Mesendoderm (in vitro differentiated cells): Measurements from ENCODE around the gene ZNRF3.

Source experiments
- DNase-seq: peaks from one replicate; pipeline ENCODE4 v3.0.0; 2013
- H2AK5ac ChIP-seq: 2 replicates; pipeline ENCODE4 v1.6.1; 2013; ENCODE audit warnings: low read length, inconsistent platforms
- H2BK120ac ChIP-seq: 2 replicates; pipeline ENCODE4 v1.6.1; 2013; ENCODE audit warnings: low read depth, mild to moderate bottlenecking, low read length, moderate library complexity, mixed read lengths
- H2BK15ac ChIP-seq: replicated peaks from 2 replicates; pipeline ENCODE4 v1.6.1; 2013; ENCODE audit warnings: low read depth, mild to moderate bottlenecking, moderate library complexity
- H2BK5ac ChIP-seq: 2 replicates; pipeline ENCODE4 v1.6.1; 2013; ENCODE audit warnings: low read length, inconsistent platforms
- H3K18ac ChIP-seq: 2 replicates; pipeline ENCODE4 v1.6.1; 2013; ENCODE audit warnings: mild to moderate bottlenecking, low read length, mixed read lengths
- H3K23ac ChIP-seq: one replicate; pipeline ENCODE4 v1.6.1; 2013; ENCODE audit warnings: low read length
- H3K27ac ChIP-seq: 2 replicates; pipeline ENCODE4 v1.5.1; 2013; ENCODE audit warnings: low read depth, mild to moderate bottlenecking, inconsistent platforms, low read length, moderate library complexity
- H3K27me3 ChIP-seq: 2 replicates; pipeline ENCODE4 v1.6.1; 2013; ENCODE audit warnings: low read length, control low read depth, mild to moderate bottlenecking, inconsistent platforms; ENCODE audit not compliant: insufficient read depth, poor library complexity
- H3K36me3 ChIP-seq: 2 replicates; pipeline ENCODE4 v1.6.1; 2013; ENCODE audit warnings: low read length, inconsistent platforms; ENCODE audit not compliant: control insufficient read depth, insufficient read depth
- H3K4ac ChIP-seq: one replicate; pipeline ENCODE4 v1.6.1; 2013; ENCODE audit warnings: low read depth, mild to moderate bottlenecking, low read length, moderate library complexity
- H3K4me1 ChIP-seq: 2 replicates; pipeline ENCODE4 v1.6.1; 2013; ENCODE audit warnings: low read depth, low read length, inconsistent platforms; ENCODE audit not compliant: control insufficient read depth
- H3K4me2 ChIP-seq: 2 replicates; pipeline ENCODE4 v1.6.1; 2013; ENCODE audit warnings: low read length
- H3K4me3 ChIP-seq: 2 replicates; pipeline ENCODE4 v1.5.1; 2013; ENCODE audit warnings: mild to moderate bottlenecking, low read length
- H3K56ac ChIP-seq: one replicate; pipeline ENCODE4 v1.6.1; 2013; ENCODE audit warnings: low read length
- H3K79me1 ChIP-seq: 2 replicates; pipeline ENCODE4 v1.6.1; 2013; ENCODE audit warnings: low read length, inconsistent platforms
- H3K79me2 ChIP-seq: 2 replicates; pipeline ENCODE4 v1.6.1; 2013; ENCODE audit warnings: mild to moderate bottlenecking, low read length; ENCODE audit not compliant: control insufficient read depth, insufficient read depth
- H3K9ac ChIP-seq: 2 replicates; pipeline ENCODE4 v1.6.1; 2013; ENCODE audit warnings: low read length, inconsistent platforms
- H4K5ac ChIP-seq: one replicate; pipeline ENCODE4 v1.6.1; 2013; ENCODE audit warnings: low read length
- H4K8ac ChIP-seq: one replicate; pipeline ENCODE4 v1.6.1; 2013; ENCODE audit warnings: low read depth, mild to moderate bottlenecking, control low read depth, low read length, moderate library complexity
- WGBS: extraction: QIAGEN DNeasy Blood & Tissue Kit; methylation state at CpG from one replicate; pipeline ENCODE4 v1.1.7; 2013; ENCODE audit warnings: low lambda C conversion rate, missing lambda C conversion rate; ENCODE audit not compliant: insufficient coverage; ENCODE audit errors: extremely low coverage; 5-methylcytosine and 5-hydroxymethylcytosine counted together

The ZNRF3 gene

GRCh38 chr22:29011240-29012100 lies 128.1 kb downstream of the ZNRF3 start:
- H3K9ac ChIP-seq: no peak overlapping the region
- no peak overlapping the region for H2BK15ac ChIP-seq
- no peak overlapping the region for H3K4me2 ChIP-seq
- H3K36me3 ChIP-seq: no peaks in the 10 kb centered on the region
- H2AK5ac ChIP-seq: no peak overlapping the region
- no peak overlapping the region for H2BK5ac ChIP-seq
- no peak for DNase-seq
- no peak overlapping the region for H2BK120ac ChIP-seq
- H3K23ac ChIP-seq: no peak overlapping the region
- no peak overlapping the region for H4K8ac ChIP-seq
- H3K4me3 ChIP-seq: no peak overlapping the region
- H3K27ac ChIP-seq: no peak overlapping the region
- H3K79me2 ChIP-seq: peaks cover 11% of the 10 kb centered on the region
- peak overlapping the region; percentile 41 for H3K18ac ChIP-seq
- no peak overlapping the region for H3K56ac ChIP-seq
- no peak overlapping the region for H4K5ac ChIP-seq
- H3K4ac ChIP-seq: no peak overlapping the region
- no CpG with 5 or more reads among the region's 14 CpGs for WGBS
- H3K27me3 ChIP-seq: no peaks in the 10 kb centered on the region
- peaks cover 9% of the 10 kb centered on the region for H3K4me1 ChIP-seq
- H3K79me1 ChIP-seq: peaks cover 19% of the 10 kb centered on the region

- Histone ChIP-seq H3K56ac (no peak overlapping the region), H3K4me1 (peaks cover 3% of the 10 kb centered on the region), H3K23ac (no peak overlapping the region), H3K79me2 (peaks cover 11% of the 10 kb centered on the region), H3K27ac (no peak overlapping the region), H2BK120ac (no peak overlapping the region), H4K8ac (no peak overlapping the region), H2AK5ac (no peak overlapping the region), H3K9ac (no peak overlapping the region), H3K18ac (no peak overlapping the region), H3K4ac (no peak overlapping the region), H2BK15ac (no peak overlapping the region), H4K5ac (no peak overlapping the region), H2BK5ac (no peak overlapping the region), H3K27me3 (no peaks in the 10 kb centered on the region), H3K36me3 (no peaks in the 10 kb centered on the region), H3K4me3 (no peak overlapping the region), H3K4me2 (no peak overlapping the region), H3K79me1 (peaks cover 16% of the 10 kb centered on the region)
- no CpG with 5 or more reads among the region's 4 CpGs for WGBS
- no peak for DNase-seq
These were observed 128.7 kb downstream of the ZNRF3 start for GRCh38 chr22:29012101-29012433.

- H3K36me3 ChIP-seq: no peaks in the 10 kb centered on the region
- no peak overlapping the region for H3K9ac ChIP-seq
- peaks cover 3% of the 10 kb centered on the region for H3K4me1 ChIP-seq
- no peak overlapping the region for H3K18ac ChIP-seq
- H2BK120ac ChIP-seq: no peak overlapping the region
- no peak overlapping the region for H3K27ac ChIP-seq
- no peak overlapping the region for H3K4me3 ChIP-seq
- no peak for DNase-seq
- no CpG with 5 or more reads among the region's 4 CpGs for WGBS
- H4K5ac ChIP-seq: no peak overlapping the region
- H3K4me2 ChIP-seq: no peak overlapping the region
- no peak overlapping the region for H4K8ac ChIP-seq
- no peak overlapping the region for H2AK5ac ChIP-seq
- H3K79me2 ChIP-seq: peaks cover 11% of the 10 kb centered on the region
- H2BK5ac ChIP-seq: no peak overlapping the region
- no peak overlapping the region for H3K56ac ChIP-seq
- H2BK15ac ChIP-seq: no peak overlapping the region
- H3K4ac ChIP-seq: no peak overlapping the region
- H3K23ac ChIP-seq: no peak overlapping the region
- H3K27me3 ChIP-seq: no peaks in the 10 kb centered on the region
- H3K79me1 ChIP-seq: peaks cover 23% of the 10 kb centered on the region
These were observed 129.6 kb downstream of the ZNRF3 start for GRCh38 chr22:29012952-29013351.

- Histone ChIP-seq H3K4ac (no peak overlapping the region), H3K79me1 (peaks cover 22% of the 10 kb centered on the region), H3K56ac (no peak overlapping the region), H3K27me3 (no peaks in the 10 kb centered on the region), H4K5ac (no peak overlapping the region), H3K36me3 (no peaks in the 10 kb centered on the region), H2BK15ac (no peak overlapping the region), H2BK5ac (no peak overlapping the region), H3K27ac (no peak overlapping the region), H2BK120ac (no peak overlapping the region), H3K79me2 (peaks cover 4% of the 10 kb centered on the region), H3K4me2 (no peak overlapping the region), H3K4me1 (peaks cover 2% of the 10 kb centered on the region), H3K4me3 (no peak overlapping the region), H2AK5ac (no peak overlapping the region), H4K8ac (no peak overlapping the region), H3K18ac (no peak overlapping the region), H3K9ac (no peak overlapping the region), H3K23ac (no peak overlapping the region)
- WGBS: no CpG with 5 or more reads among the region's 4 CpGs
- no peak for DNase-seq
These were observed 130.9 kb downstream of the ZNRF3 start for GRCh38 chr22:29014293-29014692.

GRCh38 chr22:29014773-29015172 lies 131.4 kb downstream of the ZNRF3 start:
- no peak overlapping the region for H3K18ac ChIP-seq
- H2BK15ac ChIP-seq: no peak overlapping the region
- no peak overlapping the region for H3K4me3 ChIP-seq
- H3K36me3 ChIP-seq: no peaks in the 10 kb centered on the region
- no peak overlapping the region for H3K4me2 ChIP-seq
- peaks cover 22% of the 10 kb centered on the region for H3K79me1 ChIP-seq
- no peak overlapping the region for H2BK120ac ChIP-seq
- no peak overlapping the region for H3K4ac ChIP-seq
- H4K5ac ChIP-seq: no peak overlapping the region
- H2BK5ac ChIP-seq: no peak overlapping the region
- DNase-seq: no peak
- H3K9ac ChIP-seq: no peak overlapping the region
- peaks cover 4% of the 10 kb centered on the region for H3K79me2 ChIP-seq
- peaks cover 2% of the 10 kb centered on the region for H3K4me1 ChIP-seq
- H3K56ac ChIP-seq: no peak overlapping the region
- H4K8ac ChIP-seq: no peak overlapping the region
- no peak overlapping the region for H3K27ac ChIP-seq
- no CpG with 5 or more reads among the region's 4 CpGs for WGBS
- no peak overlapping the region for H2AK5ac ChIP-seq
- no peak overlapping the region for H3K23ac ChIP-seq
- H3K27me3 ChIP-seq: no peaks in the 10 kb centered on the region
